HepG2 (cell line): ENCODE data around the gene GPR137. TPM values are rescaled to one million over a fixed set of nuclear protein-coding genes. Genes with fewer than 3 reads are reported as not detected.
A peak's percentile ranks its signal among the peaks of the same experiment; 100 is the strongest.

Experiments used
- ATAC-seq: fragments of 200-7000 bp; cut with Tn5 transposase; 3 replicates; pipeline ENCODE4 v1.9.1; 2020; ENCODE audit warnings: mild to moderate bottlenecking, moderate library complexity
- BruUV-seq: library from RNA; stranded (reverse); fragments of 400-500 nt; replicated peaks from 2 replicates; lab custom pipeline; 2021; lab: Mats Ljungman, UMichigan
- CTCF ChIA-PET: fragments of 300-600 bp; formaldehyde crosslinking; extraction: SDS; loops from one replicate; lab custom pipeline; 2021; ENCODE audit warnings: low total read pairs, inconsistent platforms, low intra/inter-chr PET ratio; lab: Yijun Ruan, JAX
- POLR2A ChIA-PET: fragments of 350-600 bp; sonication (Branson Sonifier 250); formaldehyde crosslinking; loops from one replicate; lab custom pipeline; 2020; ENCODE audit warnings: antibody characterized with exemption, inconsistent platforms; lab: Yijun Ruan, JAX
- DNase-seq: peaks from one replicate; pipeline ENCODE4 v3.0.0-alpha.2; 2015; ENCODE audit warnings: low spot score
- FAIRE-seq: peaks from 3 replicates; lab custom pipeline; 2011; peaks lifted over from hg19 to GRCh38; lab: Jason Lieb, UNC
- H2AFZ ChIP-seq: one replicate; pipeline ENCODE4 v1.6.1; 2011; ENCODE audit warnings: low read length, inconsistent platforms
- H3K27ac ChIP-seq: fragments of 300-600 bp; 3 replicates; pipeline ENCODE4 v1.8.0; 2011; ENCODE audit warnings: mixed run types, mild to moderate bottlenecking, mixed read lengths, low read length, inconsistent platforms; ENCODE audit not compliant: insufficient read depth; ENCODE audit errors: extremely low read length
- H3K27me3 ChIP-seq, 2 experiments: fragments of 200-600 bp in 1 of 2; 2 replicates in 1 of 2; 3 replicates in 1 of 2; pipeline versions ENCODE4 v1.6.0 to v1.8.0; 2011; ENCODE audit warnings: low read length in 2 of 2, mild to moderate bottlenecking in 2 of 2, moderate library complexity in 2 of 2, inconsistent platforms in 1 of 2; ENCODE audit not compliant: insufficient read depth in 2 of 2, control insufficient read depth in 1 of 2
- H3K36me3 ChIP-seq, 2 experiments: fragments of 200-600 bp in 1 of 2; replicated peaks in 1 of 2; 2 replicates in 1 of 2; 3 replicates in 1 of 2; pipeline versions ENCODE4 v1.5.1 to v1.8.0; 2011; ENCODE audit warnings: low read length in 2 of 2, inconsistent platforms in 1 of 2; ENCODE audit not compliant: insufficient read depth in 2 of 2, control insufficient read depth in 1 of 2
- H3K4me1 ChIP-seq: 2 replicates; pipeline ENCODE4 v1.5.1; 2012; ENCODE audit warnings: low read length, inconsistent platforms; ENCODE audit not compliant: insufficient read depth
- H3K4me2 ChIP-seq: 2 replicates; pipeline ENCODE4 v1.6.0; 2011; ENCODE audit warnings: low read depth, low read length, inconsistent platforms
- H3K4me3 ChIP-seq, 3 experiments: fragments of 200-600 bp in 1 of 3; sonication (generic), shearing (Covaris generic) in 1 of 3; replicated peaks in 1 of 3; 2 replicates each; pipeline ENCODE4 v1.5.1; 2011 to 2016; ENCODE audit warnings: low read length in 3 of 3, inconsistent platforms in 2 of 3, low read depth in 2 of 3, mild to moderate bottlenecking in 2 of 3, control low read depth in 1 of 3, mixed read lengths in 1 of 3; ENCODE audit not compliant: insufficient read depth in 1 of 3
- H3K79me2 ChIP-seq: one replicate; pipeline ENCODE4 v1.6.1; 2011; ENCODE audit warnings: low read length, inconsistent platforms; ENCODE audit not compliant: insufficient read depth
- H3K9ac ChIP-seq: 2 replicates; pipeline ENCODE4 v1.6.0; 2011; ENCODE audit warnings: mild to moderate bottlenecking, low read depth, low read length, inconsistent platforms; ENCODE audit not compliant: insufficient read depth
- H3K9me3 ChIP-seq: 2 replicates; pipeline ENCODE4 v1.5.1; 2012; ENCODE audit warnings: mild to moderate bottlenecking, low read length
- H4K20me1 ChIP-seq: 2 replicates; pipeline ENCODE4 v1.6.0; 2011; ENCODE audit warnings: inconsistent platforms, mild to moderate bottlenecking, low read length, moderate library complexity; ENCODE audit not compliant: insufficient read depth
- FOSL2 ChIP-seq: sonication (generic); formaldehyde crosslinking; IDR thresholded peaks from 2 replicates; pipeline ENCODE4 v1.4.0; 2020; ENCODE audit warnings: missing genetic modification reagents
- KDM1A ChIP-seq: IDR thresholded peaks from 2 replicates; pipeline ENCODE4 v1.6.1; 2016; ENCODE audit warnings: missing compliant biosample characterization
- RAD21 ChIP-seq: fragments of 450-650 bp; formaldehyde crosslinking; IDR thresholded peaks from 2 replicates; pipeline ENCODE4 v1.5.0; 2020; ENCODE audit warnings: mild to moderate bottlenecking
- RAD51 ChIP-seq: fragments of 450-650 bp; IDR thresholded peaks from 2 replicates; pipeline ENCODE4 v1.6.1; 2016; ENCODE audit warnings: borderline replicate concordance
- RARG ChIP-seq: sonication (generic); formaldehyde crosslinking; IDR thresholded peaks from 2 replicates; pipeline ENCODE4 v1.4.0; 2020; ENCODE audit warnings: low read depth, mild to moderate bottlenecking, missing genetic modification reagents
- TBX3 ChIP-seq: fragments of 450-650 bp; IDR thresholded peaks from 2 replicates; pipeline ENCODE4 v1.6.1; 2017; ENCODE audit warnings: antibody characterized with exemption, mild to moderate bottlenecking, inconsistent platforms, borderline replicate concordance
- TOE1 ChIP-seq: sonication (generic); formaldehyde crosslinking; IDR thresholded peaks from 2 replicates; pipeline ENCODE4 v1.4.0; 2020; ENCODE audit warnings: mild to moderate bottlenecking, missing genetic modification reagents
- ZFY ChIP-seq: sonication (generic); formaldehyde crosslinking; IDR thresholded peaks from 2 replicates; pipeline ENCODE4 v1.4.0; 2020; ENCODE audit warnings: missing genetic modification reagents
- ZIK1 ChIP-seq: sonication (generic); formaldehyde crosslinking; IDR thresholded peaks from 2 replicates; pipeline ENCODE4 v1.5.0; 2020; ENCODE audit warnings: mild to moderate bottlenecking, low read depth, missing genetic modification reagents, borderline replicate concordance
- ZNF629 ChIP-seq: sonication (generic); formaldehyde crosslinking; conservative IDR thresholded peaks from 2 replicates; pipeline ENCODE4 v1.5.0; 2020; ENCODE audit warnings: missing genetic modification reagents
- ZNF720 ChIP-seq: sonication (generic); formaldehyde crosslinking; IDR thresholded peaks from 2 replicates; pipeline ENCODE4 v1.4.0; 2020; ENCODE audit warnings: missing genetic modification reagents
- ZNF75D ChIP-seq: sonication (generic); formaldehyde crosslinking; IDR thresholded peaks from 2 replicates; pipeline ENCODE4 v1.8.1; 2023; ENCODE audit warnings: missing genetic modification reagents, mild to moderate bottlenecking, borderline replicate concordance
- WGBS: methylation state at CpG from one replicate; pipeline ENCODE4 v1.1.6; 2017; ENCODE audit warnings: low lambda C conversion rate; 5-methylcytosine and 5-hydroxymethylcytosine counted together
- in situ Hi-C: cut with HindIII; loops from 2 replicates; pipeline ENCODE4 v1.10.0; 2017; ENCODE audit warnings: low pct_unique_long_range_greater_than_20kb; ENCODE audit not compliant: extremely low pct_ligation_motif_present
- intact Hi-C: fragments of 100-400 bp; cut with micrococcal nuclease; formaldehyde crosslinking; loops from one replicate; pipeline ENCODE4 v1.10.0; 2022; ENCODE audit not compliant: unreplicated experiment
- polyA plus RNA-seq, 8 experiments: library from polyadenylated mRNA; depleted of rRNA in 3 of 8; stranded (reverse) in 7 of 8; unstranded in 1 of 8; fragments of >200 nt; fragmentation: Illumina TruSeq in 4 of 8; extraction: Trizol in 4 of 8; gene quantifications; 2 replicates each; pipeline versions ENCODE4 v1.2.1 to v1.2.3, GENCODE V29; 2011 to 2016; ENCODE audit warnings: low read depth in 4 of 8, missing spikeins in 1 of 8, mixed read lengths in 1 of 8; ENCODE audit not compliant: insufficient read depth in 1 of 8
- total RNA-seq, 5 experiments: library from RNA; depleted of rRNA; stranded (reverse); fragments of >200 nt; fragmentation: Illumina TruSeq; extraction: Trizol; gene quantifications; 2 replicates each; pipeline ENCODE4 v1.2.3, GENCODE V29; 2016; ENCODE audit warnings: low read depth in 1 of 5
- TF ChIP-seq, protein P1 (sequence below): IDR thresholded peaks from 2 replicates; pipeline ENCODE4 v1.6.1; 2018; ENCODE audit warnings: missing genetic modification reagents, mild to moderate bottlenecking, missing compliant biosample characterization
- TF ChIP-seq, protein P2 (sequence below): sonication (generic); formaldehyde crosslinking; IDR thresholded peaks from 2 replicates; pipeline ENCODE4 v1.8.0; 2023; ENCODE audit warnings: mild to moderate bottlenecking, missing genetic modification reagents
- TF ChIP-seq, protein P3 (sequence below): sonication (generic); formaldehyde crosslinking; IDR thresholded peaks from 2 replicates; pipeline ENCODE4 v1.4.0; 2020; ENCODE audit warnings: missing genetic modification reagents, mild to moderate bottlenecking, borderline replicate concordance

GPR137 gene
- total and polyA plus RNA-seq, 2 of the 13 experiments (the other 11 are each of a cell fraction or from before 2014, with no cell fraction given) = 8.5 to 13.2 TPM

DNA sequence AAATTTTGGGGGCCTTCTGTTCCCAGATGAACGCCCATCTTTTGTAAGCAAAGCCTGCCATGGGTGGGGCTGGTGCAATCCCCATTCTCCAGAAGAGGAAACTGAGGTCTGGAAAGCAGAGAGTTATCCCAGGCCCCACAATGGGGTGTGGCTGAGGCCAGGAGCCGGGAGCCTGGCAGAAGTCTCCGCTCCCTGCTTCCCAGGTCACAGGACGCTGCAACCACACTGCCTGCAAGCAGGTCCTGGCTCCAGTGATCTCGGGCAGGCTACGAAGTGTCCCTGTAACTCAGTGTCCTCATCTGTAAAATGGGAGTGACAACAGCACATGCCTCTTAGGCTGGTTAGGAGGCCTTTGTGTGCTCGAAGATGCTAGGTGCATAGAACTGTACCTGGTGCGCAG, 32.6 kb upstream of the GPR137 start:
- Histone ChIP-seq H3K79me2 (peaks cover 7% of the 10 kb centered on the region), H3K9ac (no peak overlapping the region), H3K27ac (no peak overlapping the region), H2AFZ (no peak overlapping the region), H3K4me2 (no peak overlapping the region), H4K20me1 (no peaks in the 10 kb centered on the region), H3K36me3 (peaks cover 5 to 10% of the 10 kb centered on the region in 2 experiments; a peak in 1 of 5 replicates), H3K4me3 (no peak overlapping the region), H3K9me3 (no peaks in the 10 kb centered on the region), H3K4me1 (peaks cover 46% of the 10 kb centered on the region), H3K27me3 (no peaks in the 10 kb centered on the region; a peak in 1 of 5 replicates)
- FAIRE-seq (no peak), DNase-seq (no peak), ATAC-seq (no peak)
- TF ChIP-seq TBX3 = no peak
- peak; percentile 74 for TF ChIP-seq ZNF629 (CRISPR knock-in tag)
- TF ChIP-seq RAD21 (CRISPR knock-in tag) = no peak
- POLR2A ChIA-PET = interaction anchor here (1.3 to 2.1 kb wide), 2 partner anchors 12 to 52 kb away, joined by 6 to 7 read pairs; partner anchors contain the start of gene ESRRA
- 90% methylated on average over 3 of the region's 8 CpGs for WGBS
- in situ Hi-C loops = no loop called here
- intact Hi-C loops = no loop called here
- CTCF ChIA-PET = no interaction called here
- BruUV-seq = no TSS peak

DNA sequence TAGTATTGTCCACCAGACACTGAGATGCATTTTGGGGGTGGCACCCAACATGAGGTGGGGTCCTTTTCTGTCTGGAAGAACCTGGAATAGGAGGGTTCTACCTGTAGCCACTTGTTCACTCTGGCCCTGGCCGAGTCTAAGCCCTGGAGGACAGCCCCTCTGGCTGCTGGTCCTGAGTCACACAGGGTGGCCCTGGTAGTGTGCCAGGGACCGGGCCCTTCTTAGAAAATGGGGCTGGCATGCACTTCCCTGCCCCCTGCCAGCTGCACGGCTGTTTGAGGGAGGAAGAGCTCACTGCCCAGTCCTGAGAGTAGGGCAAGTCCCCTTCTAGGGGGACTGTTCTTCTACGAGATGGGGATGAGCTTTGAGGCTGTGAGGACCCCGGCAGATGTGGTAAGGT, 32.2 kb upstream of the GPR137 start:
- Histone ChIP-seq H2AFZ (no peak overlapping the region), H3K4me1 (peaks cover 41% of the 10 kb centered on the region), H3K27ac (no peak overlapping the region), H3K27me3 (no peaks in the 10 kb centered on the region; a peak in 1 of 5 replicates), H3K9ac (no peak overlapping the region), H3K9me3 (no peaks in the 10 kb centered on the region), H3K4me3 (no peak overlapping the region), H3K79me2 (peaks cover 7% of the 10 kb centered on the region), H4K20me1 (no peaks in the 10 kb centered on the region), H3K4me2 (no peak overlapping the region), H3K36me3 (peaks cover 7 to 10% of the 10 kb centered on the region in 2 experiments; a peak in 3 of 5 replicates)
- no peak for ATAC-seq
- FAIRE-seq = no peak
- BruUV-seq = no TSS peak
- in situ Hi-C loops = no loop called here
- TF ChIP-seq RAD51 (no peak), KDM1A (CRISPR knock-in tag) (no peak), ZNF720 (CRISPR knock-in tag) (no peak), ZIK1 (no peak), ZFY (CRISPR knock-in tag) (no peak), TOE1 (no peak), FOSL2 (CRISPR knock-in tag) (no peak), ZNF75D (CRISPR knock-in tag) (no peak), RARG (no peak)
- TF ChIP-seq, protein P1, sequence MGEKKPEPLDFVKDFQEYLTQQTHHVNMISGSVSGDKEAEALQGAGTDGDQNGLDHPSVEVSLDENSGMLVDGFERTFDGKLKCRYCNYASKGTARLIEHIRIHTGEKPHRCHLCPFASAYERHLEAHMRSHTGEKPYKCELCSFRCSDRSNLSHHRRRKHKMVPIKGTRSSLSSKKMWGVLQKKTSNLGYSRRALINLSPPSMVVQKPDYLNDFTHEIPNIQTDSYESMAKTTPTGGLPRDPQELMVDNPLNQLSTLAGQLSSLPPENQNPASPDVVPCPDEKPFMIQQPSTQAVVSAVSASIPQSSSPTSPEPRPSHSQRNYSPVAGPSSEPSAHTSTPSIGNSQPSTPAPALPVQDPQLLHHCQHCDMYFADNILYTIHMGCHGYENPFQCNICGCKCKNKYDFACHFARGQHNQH (CRISPR knock-in tag) = no peak
- TF ChIP-seq, protein P2, sequence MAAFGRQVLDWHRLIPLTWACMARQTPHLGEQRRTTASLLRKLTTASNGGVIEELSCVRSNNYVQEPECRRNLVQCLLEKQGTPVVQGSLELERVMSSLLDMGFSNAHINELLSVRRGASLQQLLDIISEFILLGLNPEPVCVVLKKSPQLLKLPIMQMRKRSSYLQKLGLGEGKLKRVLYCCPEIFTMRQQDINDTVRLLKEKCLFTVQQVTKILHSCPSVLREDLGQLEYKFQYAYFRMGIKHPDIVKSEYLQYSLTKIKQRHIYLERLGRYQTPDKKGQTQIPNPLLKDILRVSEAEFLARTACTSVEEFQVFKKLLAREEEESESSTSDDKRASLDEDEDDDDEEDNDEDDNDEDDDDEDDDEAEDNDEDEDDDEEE = no peak
- TF ChIP-seq, protein P3, sequence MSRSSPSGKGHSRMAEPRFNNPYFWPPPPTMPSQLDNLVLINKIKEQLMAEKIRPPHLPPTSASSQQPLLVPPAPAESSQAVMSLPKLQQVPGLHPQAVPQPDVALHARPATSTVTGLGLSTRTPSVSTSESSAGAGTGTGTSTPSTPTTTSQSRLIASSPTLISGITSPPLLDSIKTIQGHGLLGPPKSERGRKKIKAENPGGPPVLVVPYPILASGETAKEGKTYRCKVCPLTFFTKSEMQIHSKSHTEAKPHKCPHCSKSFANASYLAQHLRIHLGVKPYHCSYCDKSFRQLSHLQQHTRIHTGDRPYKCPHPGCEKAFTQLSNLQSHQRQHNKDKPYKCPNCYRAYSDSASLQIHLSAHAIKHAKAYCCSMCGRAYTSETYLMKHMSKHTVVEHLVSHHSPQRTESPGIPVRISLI (CRISPR knock-in tag) = no peak
- DNase-seq = no peak
- intact Hi-C loops = no loop called here
- 94% methylated on average over 5 of the region's 5 CpGs for whole genome bisulfite sequencing
- ChIA-PET CTCF (no interaction called here), POLR2A (no interaction called here)
